T-helper 2 cell (primary cell): Measurements from ENCODE around the gene STXBP1.
"Not testable (repeated sequence)": the region's sequence is repeated elsewhere in the genome, so short reads cannot be mapped to it uniquely, and the experiment has no call there.

Source experiments
- DNase-seq, 5 experiments: peaks; one replicate each; pipeline versions ENCODE4 v3.0.0 to v3.0.0-alpha.2; 2012 to 2022
- total RNA-seq, 2 donors: gene quantifications; one replicate each; lab custom pipeline; 2026; lab: John Stamatoyannopoulos, UW

STXBP1 gene
- total RNA-seq = 3.3 to 4.7 reads per million in 2 donors

DNA sequence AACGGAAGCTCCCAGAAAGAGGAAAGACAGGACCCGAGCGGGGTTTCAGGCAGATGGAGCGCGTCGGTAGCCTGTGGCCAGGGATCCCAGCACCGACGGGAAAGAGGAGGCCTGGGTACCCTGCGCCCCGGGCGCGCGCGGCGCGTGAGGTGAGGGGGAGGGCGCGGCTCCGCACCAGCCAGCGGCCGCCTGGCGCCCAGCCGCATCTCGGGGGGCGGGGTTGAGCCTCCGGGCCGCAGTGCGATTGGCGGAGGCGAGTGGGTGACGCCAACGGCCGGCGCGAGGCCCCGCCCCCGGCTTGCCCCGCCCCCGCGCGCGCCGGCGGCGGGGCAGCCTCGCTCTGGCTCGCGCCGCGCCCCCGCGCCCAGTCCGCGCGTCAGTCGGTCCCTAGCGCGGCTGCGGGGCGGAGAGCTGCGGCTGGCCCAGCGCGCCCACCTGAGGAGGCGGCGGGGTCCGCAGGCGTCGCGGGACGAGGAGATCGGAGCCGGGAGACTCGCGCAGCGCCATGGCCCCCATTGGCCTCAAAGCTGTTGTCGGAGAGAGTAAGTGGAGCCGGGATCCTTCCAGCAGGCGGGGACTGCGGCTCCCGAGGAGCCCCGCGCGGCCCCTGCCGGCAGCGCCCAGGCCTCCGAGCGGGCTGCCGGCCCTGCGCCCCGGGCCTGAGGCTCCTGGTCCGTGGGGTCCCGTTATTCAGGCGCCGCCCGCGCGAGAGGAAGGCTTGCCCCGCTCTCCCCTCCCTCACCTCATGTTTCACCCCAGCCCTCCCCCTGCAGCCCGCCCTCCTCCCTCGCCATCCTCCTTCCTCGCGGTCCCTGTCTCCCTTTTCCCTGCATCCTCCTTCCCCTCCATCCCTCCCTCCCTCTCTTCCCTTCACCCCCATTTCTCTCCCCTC, at the start of gene STXBP1:
Gene STXBP1 (plus strand): TSS at position 379 of the 892 bp plus-strand sequence. CDS start 127 bp downstream, at position 506.
- peak; percentile 76 to 92 (median 79) for DNase-seq

DNA sequence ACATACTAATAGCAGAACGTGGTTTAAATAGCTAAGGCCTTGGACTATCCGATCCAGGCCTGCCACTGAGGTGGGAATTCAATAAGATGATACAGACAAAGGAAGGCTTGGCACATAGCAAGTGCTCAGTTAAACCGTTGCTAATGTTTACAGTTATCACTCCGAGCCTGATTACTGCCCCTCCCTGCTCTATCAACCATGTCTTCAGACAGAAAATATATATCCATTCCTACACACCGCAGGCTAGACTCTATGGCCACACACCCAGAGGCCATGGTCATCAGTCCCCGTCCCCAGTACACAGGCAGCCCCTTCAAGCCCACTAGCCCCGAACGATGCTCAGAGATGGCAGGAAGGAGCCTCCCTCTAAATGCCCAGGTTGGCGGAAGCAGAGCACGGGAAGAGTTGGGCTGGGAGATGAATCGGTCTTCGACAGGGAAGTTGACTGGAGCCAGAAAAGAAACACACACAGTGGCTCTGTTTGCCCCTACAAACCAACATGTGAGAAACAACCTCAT, 49.7 kb upstream of the STXBP1 start:
- no peak for DNase-seq

- no peak for DNase-seq
Measured at GRCh38 chr9:127562841-127563401, 49.2 kb upstream of the STXBP1 start.

GRCh38 chr9:127563579-127563978, 48.5 kb upstream of the STXBP1 start:
- DNase-seq = no peak

DNA sequence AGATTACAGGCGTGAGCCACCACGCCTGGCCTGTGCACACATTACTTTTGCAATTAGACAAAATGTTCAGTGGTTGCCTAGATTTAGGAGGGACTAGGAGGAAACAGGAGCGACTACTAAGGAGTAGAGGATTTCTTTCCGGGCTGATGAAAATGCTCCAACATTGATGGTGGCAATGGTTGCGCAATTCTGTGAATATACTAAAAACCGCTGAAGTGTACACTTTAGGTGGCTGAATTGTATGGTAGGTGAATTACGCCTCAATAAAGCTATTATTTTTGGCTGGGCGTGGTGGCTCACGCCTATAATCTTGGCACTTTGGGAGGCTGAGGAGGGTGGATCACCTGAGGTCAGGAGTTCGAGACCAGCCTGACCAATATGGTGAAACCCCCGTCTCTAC, 46.8 kb upstream of the STXBP1 start:
- no peak for DNase-seq

DNA sequence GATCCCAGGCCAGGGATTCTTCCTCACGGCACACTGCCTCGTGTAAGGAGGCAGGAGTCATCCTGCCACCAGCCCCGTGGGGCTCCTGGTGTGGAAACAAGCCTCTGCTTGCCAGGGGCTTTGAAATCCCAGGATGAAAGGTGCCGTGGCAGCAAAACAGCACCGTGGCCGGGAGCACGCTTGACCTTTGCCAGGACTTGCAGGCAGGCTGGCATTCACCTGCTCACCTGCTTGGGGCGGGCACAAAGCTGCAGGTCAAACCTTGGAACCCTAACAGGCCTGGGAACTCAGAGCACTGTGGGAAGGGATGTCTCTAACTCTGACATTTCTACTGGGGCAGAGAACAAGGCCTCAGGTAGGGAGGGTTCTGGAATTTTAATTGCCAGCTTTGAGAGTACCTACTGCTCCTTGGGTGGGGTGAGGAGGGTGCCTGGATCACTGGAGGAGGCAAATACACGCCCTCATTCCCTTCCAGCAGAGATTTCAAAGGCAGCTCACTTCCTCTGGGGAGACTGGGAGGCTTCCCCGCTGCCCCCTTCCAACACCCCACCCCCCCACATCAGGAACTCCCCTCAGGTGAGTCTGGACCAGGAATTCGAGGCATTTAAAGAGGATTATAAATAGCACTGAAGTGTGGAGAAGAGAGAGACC, 45.6 kb upstream of the STXBP1 start:
- no peak for DNase-seq

GRCh38 chr9:127567035-127567729, 44.9 kb upstream of the STXBP1 start:
- DNase-seq = no peak

- DNase-seq = no peak
Measured at GRCh38 chr9:127567730-127568617, 44.1 kb upstream of the STXBP1 start.

DNA sequence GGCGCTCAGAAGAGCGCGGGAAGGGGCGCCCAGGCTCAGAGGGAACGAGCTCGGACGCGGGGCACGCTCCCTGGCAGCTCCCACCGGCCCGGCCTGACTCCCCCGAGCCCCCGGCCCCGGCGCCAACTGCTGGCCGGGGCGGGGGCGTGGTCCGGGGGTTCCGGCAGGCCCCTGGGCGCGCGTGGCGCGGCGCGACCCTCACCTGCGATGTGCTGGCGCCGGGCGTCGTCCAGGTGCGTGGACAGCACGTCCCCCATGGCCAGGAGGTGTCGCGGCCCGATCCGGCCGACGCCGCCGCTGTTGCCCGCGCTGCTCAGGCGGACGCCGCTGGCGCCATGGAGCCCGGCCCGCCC, 43.5 kb upstream of the STXBP1 start:
- DNase-seq = no peak

DNA sequence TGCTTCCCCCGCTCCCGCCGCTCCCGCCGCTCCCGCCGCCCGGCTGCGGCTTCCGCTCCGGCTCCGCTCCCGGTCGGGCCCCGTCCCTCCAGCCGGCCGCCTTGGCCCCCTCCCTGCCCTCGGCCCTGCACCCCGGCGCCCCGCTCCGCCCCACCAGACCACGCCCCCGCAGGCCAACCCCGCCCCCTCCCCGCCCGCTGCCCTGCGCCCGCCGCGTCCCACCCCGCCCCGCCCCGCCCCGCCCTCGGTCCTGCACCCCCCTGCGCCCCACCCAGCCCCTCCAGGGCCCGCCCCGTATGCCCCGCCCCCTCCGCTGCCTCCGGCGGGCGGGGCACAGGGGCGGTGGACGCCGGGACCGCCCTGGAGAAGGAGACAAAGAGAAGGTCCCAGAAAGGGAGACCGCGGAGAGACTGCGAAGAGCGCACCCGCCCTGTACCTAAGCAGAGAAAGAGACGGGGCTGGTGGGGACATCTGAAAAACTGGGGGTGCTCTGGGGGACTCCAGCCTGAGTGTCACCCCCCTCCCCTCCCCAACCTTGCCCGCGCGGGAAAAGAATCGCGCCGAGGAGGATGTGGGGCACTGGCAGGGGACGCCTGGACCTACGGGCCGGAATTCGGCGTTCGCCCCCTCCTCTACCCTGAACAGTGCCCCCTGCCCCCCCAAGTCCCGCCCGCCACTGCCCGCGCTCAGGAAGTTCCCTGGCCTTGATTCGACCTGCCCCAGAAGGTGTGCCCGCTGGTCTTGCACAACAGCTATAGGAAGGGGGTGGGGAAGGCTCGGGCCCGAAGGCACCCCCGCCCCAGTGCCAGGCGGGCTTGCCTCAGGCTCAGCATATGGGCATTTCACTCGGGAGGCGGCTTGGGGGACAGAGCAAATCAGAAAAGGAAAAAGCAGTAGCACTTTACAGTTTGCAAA, 42.8 kb upstream of the STXBP1 start:
- peak; percentile 59 to 86 (median 71) for DNase-seq

DNA sequence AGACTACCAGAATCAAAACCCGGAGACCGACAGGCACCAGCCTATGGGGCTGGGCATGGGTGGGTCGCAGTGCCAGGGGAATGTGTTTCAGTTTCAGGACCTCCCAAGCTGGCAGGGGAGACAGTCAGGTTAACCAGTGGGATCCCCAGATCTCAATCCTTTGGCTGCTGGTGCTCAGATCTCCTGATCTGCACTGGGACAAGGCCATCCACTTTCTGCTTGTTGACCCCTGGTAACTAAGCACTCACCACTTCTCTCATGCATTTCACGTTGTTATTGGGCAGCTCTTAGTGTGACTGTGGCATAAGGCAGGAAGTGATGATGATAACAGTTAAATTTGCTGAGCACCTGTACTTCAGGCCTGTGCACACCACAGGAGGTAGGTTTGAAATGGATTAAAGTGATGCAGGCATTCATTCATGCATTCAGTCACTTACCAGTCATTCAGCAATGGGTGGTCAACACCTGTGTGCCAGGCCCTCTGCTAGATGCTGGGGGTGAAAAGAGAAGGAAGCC, 42.1 kb upstream of the STXBP1 start:
- DNase-seq = peak in 2 of 5 experiments; percentile 23 to 90

DNA sequence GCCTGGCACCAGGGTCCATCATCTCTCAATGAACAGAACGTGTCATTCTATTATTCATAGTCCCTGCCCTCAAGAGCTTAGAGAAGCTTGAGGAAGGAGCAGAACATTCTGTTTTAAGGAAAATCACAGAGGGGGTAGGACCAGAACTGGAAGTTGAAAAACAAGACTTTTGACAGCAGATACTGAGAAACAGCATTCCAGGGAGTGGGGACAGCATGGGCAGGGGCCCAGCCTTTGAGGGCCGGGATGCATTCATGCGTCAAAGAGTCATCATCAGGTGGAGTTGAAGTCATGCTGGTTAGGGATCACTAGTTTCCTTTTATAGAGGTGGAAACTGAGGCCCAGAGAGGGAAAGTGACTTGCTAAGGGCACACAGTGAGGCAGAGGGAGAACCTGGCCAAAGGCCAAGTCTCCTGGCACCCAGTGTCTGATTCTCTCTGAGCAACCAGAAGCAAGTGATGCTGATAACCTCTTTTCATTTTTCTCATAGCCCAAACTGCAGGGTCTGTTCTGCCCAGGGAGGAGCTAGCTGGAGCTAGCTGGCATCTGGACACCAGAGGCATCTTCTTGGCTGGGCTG, 41.5 kb upstream of the STXBP1 start:
- DNase-seq = no peak

GRCh38 chr9:127571971-127572370, 40.1 kb upstream of the STXBP1 start:
- DNase-seq = no peak

DNA sequence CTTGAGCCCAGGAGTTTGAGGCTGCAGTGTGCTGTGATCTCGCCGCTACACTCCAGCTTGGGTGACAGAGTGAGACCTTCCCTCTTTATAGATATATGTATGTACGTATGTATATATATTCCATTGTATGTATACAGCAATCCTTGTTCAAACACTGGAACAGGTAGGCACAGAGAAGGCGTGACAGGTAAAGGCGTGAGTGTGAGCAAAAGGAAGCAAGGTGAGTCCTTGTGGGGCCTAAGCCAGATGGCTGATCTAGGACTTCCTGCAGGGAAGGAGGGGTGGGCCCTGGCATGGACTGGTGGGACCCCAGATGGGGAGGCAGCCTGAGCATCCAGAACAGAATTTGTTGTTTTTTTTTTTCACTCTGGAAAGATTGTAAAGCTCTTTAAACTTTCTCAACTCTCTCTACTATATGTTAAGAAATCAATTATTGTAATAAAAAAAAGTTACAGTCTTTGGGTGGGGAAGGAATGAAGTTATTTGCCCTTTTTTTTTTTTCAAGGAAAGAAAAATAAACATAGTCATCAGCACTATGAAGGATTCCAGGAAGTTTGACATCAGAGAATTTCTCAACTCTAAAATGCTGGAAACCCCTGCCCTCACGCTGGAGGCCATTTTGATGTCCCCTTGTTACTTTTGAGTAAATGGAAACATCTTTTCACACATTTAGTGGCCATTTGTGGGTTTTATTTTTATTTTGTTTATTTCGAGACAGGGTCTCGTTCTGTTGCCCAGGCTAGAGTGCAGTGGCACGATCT, 38.9 kb upstream of the STXBP1 start:
- DNase-seq = no peak

GRCh38 chr9:127574072-127574993, 37.7 kb upstream of the STXBP1 start:
- DNase-seq = peak in 2 of 5 experiments; percentile 14 to 29

DNA sequence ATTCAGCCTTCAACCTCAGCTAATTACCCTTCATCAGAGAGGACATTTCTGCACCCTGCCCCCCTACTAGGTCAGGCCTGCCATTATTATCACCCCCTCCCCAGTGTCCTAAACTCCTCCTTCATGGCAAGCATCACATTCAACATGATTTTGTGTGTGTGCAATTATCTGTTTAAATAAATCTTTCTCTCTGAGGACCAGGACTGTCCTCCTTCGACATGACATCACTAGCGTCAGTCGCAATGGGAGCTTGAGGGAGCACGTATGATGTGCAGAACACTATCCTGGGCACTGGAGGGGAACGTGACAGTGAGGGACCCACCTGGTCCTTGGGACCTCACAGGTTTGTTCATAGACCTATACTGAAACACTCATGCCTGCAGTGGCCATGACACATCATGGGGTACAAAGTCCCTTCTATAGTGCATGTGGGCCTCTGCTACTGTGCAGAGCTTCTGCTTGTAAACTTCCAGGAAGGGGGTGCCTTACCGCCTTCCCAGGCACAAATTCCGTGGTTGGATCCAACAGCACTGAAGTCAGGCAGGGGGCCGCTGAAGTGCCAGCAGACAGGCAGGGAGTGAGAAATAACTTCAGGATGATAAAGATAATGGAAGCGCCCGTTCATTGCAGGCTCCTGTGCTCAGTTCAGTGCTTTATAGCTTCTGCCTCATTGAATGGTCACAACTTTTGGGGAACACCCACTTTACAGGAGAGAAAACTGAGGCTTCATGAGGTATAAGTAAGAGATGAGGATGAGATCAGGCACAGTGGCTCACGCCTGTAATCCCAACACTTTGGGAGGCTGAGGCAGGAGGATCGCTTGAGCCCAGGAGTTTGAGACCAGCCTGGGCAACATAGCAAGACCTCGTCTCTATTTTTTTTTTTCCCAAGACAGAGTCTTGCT, 36.0 kb upstream of the STXBP1 start:
- DNase-seq = no peak

GRCh38 chr9:127577194-127577593, 34.9 kb upstream of the STXBP1 start:
- not testable (repeated sequence) for DNase-seq
